HUES48 (cell line): ENCODE data around the gene SNX14.
"Not testable (repeated sequence)": the region's sequence is repeated elsewhere in the genome, so short reads cannot be mapped to it uniquely, and the experiment has no call there.

Source experiments
- H3K27ac ChIP-seq: one replicate; pipeline ENCODE4 v1.7.0; 2013; ENCODE audit warnings: low read depth, low read length, inconsistent platforms
- H3K27me3 ChIP-seq: 2 replicates; pipeline ENCODE4 v1.6.1; 2013; ENCODE audit warnings: mild to moderate bottlenecking, low read length; ENCODE audit not compliant: control insufficient read depth, insufficient read depth
- H3K36me3 ChIP-seq: 2 replicates; pipeline ENCODE4 v1.6.1; 2013; ENCODE audit warnings: low read length; ENCODE audit not compliant: control insufficient read depth, insufficient read depth
- H3K4me1 ChIP-seq: 2 replicates; pipeline ENCODE4 v1.6.1; 2013; ENCODE audit warnings: mild to moderate bottlenecking, low read length; ENCODE audit not compliant: control insufficient read depth, insufficient read depth
- H3K4me3 ChIP-seq: 2 replicates; pipeline ENCODE4 v1.5.1; 2013; ENCODE audit warnings: mild to moderate bottlenecking, low read depth, low read length
- H3K9ac ChIP-seq: 2 replicates; pipeline ENCODE4 v1.6.1; 2013; ENCODE audit warnings: mild to moderate bottlenecking, low read depth, low read length, moderate library complexity
- H3K9me3 ChIP-seq: 2 replicates; pipeline ENCODE4 v1.6.1; 2013; ENCODE audit warnings: low read length; ENCODE audit not compliant: control insufficient read depth, insufficient read depth

Gene SNX14

DNA sequence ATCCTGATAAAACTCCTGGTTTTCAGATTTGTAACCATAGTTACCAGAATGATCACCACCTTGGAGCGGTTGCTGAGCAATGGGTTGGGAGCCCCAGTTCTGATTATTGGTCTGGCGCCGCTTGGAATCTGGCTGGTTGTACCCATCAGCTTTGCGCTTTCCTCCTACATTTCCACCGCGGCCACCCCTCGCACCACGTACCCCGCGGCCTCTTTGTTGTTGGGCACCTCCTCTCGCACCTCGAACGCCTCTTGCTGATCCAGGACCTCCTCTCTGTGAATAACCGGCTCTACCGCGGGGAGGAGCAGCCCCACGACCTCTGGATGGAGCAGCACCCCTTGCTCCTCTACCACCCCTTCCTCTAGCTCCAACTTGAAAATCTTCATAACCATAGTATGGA is 21.1 kb upstream of the SNX14 start:
- Histone ChIP-seq H3K36me3 (peaks cover 100% of the 10 kb centered on the region), H3K27me3 (no peaks in the 10 kb centered on the region), H3K9ac (no peak overlapping the region), H3K9me3 (no peaks in the 10 kb centered on the region), H3K4me3 (no peak overlapping the region), H3K27ac (no peak overlapping the region), H3K4me1 (no peaks in the 10 kb centered on the region)

DNA sequence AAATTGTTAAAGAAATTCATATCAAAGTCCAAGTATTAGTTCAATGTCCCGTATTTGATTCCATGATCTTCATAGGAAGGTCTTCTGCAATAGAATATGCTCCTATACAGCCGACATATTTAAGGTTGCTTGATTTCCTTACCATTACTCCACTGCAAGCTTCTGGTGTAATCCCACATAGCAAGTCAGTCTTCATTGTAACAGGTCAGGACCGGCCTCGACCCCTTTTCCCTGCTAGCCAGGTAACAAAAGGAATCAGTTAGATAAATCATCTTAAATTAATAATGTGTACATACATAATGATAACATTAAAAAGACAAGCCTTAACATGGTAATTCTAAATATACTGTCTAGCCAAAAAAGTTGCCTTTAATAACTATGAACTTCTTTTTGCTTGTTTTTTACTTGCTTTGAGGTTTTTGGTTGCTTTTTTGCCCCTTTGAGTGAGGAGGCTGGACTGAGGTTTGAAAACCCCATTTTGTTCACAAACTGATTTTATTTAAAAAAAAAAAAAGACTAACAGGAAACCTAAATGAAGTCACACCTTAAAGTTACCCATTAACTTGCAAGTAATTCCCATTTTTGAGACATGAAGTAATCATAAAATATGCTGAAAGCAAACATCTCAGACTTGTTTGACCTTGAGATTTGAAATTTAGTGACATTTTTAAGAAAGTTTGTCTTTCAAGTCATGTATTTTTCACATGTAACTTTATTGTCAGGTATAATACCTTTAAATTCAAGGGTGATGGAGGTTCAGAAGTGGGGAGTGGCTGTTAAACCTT is 19.2 kb upstream of the SNX14 start:
- H3K27ac ChIP-seq, result no peak overlapping the region
- no peaks in the 10 kb centered on the region for H3K4me1 ChIP-seq
- no peak overlapping the region for H3K9ac ChIP-seq
- peaks cover 99% of the 10 kb centered on the region for H3K36me3 ChIP-seq
- no peak overlapping the region for H3K4me3 ChIP-seq
- H3K27me3 ChIP-seq, result no peaks in the 10 kb centered on the region
- no peaks in the 10 kb centered on the region for H3K9me3 ChIP-seq

DNA sequence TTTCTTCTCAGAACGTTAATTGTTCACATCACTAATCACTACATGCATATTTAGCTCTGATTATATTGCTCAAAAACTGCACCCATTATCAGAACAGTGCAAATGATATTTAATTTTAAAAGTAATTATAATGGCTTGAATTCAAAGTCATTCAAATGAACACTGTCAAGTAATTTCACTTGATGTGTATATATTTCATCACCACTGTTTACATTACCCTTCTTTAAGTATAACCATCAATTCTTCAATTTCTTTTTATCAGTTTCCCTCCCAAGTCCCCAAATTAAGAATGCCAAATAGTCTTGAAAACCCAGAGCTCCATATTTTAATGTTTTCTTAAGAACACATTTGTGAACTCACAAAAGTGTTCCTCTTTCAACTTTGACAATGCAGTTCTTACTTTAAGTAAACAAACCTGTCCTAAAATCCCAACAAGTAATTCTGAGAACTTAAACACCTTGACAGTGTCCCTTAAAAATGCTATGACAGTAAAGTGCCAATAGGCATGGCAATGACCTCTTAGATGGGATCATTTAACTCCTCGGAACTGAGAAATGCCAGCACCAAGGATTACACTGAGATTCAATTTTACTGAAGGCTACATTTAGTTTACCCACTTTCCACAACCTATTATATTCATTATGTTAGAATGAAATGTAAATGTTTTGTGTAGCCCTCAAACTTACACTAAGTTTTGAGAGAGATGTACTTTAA is 16.7 kb upstream of the SNX14 start:
- H3K4me3 ChIP-seq, result no peak overlapping the region
- peaks cover 77% of the 10 kb centered on the region for H3K36me3 ChIP-seq
- no peaks in the 10 kb centered on the region for H3K27me3 ChIP-seq
- H3K9ac ChIP-seq, result no peak overlapping the region
- H3K4me1 ChIP-seq, result no peaks in the 10 kb centered on the region
- H3K9me3 ChIP-seq, result no peaks in the 10 kb centered on the region
- no peak overlapping the region for H3K27ac ChIP-seq

DNA sequence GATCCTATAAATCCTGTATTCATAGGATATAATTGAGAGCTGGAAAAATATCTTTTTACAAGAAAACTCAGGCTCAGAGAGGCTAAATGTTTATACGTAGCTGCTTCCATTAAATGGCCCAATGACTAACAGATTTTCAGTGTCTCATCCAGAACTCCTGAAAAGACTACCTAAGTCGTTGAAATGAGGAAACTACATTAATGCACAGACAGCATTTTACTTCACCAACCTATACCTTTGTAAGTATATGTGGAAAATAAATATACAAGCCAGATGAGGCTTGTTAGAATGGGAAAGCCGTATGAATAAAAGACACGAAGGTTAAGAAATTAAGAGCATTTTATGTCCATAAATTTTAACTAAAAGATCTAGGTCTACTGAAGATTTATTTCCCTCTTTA is 8.4 kb upstream of the SNX14 start:
- H3K4me3 ChIP-seq, result no peak overlapping the region
- H3K36me3 ChIP-seq, result no peaks in the 10 kb centered on the region
- H3K9me3 ChIP-seq, result no peaks in the 10 kb centered on the region
- no peak overlapping the region for H3K27ac ChIP-seq
- no peak overlapping the region for H3K9ac ChIP-seq
- H3K27me3 ChIP-seq, result no peaks in the 10 kb centered on the region
- H3K4me1 ChIP-seq, result no peaks in the 10 kb centered on the region

DNA sequence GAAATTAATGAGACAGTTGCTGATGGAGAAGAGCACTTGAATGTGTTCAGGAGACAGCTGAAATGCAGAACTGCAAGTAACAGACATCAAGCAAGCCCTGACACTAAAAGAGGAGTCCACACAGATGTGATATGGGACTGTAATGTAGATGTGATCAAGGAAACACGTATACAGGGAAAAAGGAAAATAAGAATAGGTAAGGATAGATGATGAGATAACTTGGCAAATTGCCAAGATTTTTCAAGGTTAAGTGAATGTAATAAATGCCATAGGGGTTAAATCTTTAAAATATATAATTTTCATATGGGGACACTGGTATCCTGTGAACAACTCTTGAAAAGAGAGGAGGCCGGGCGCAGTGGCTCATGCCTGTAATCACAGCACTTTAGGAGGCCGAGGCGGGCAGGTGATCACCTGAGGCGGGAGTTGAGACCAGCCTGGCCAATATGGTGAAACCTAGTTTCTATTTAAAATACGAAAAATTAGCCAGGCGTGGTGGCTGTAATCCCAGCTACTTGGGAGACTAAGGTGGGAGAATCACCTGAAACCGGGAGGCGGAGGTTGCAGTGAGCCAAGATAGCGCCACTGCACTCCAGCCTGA is 7.2 kb upstream of the SNX14 start:
- no peaks in the 10 kb centered on the region for H3K9me3 ChIP-seq

DNA sequence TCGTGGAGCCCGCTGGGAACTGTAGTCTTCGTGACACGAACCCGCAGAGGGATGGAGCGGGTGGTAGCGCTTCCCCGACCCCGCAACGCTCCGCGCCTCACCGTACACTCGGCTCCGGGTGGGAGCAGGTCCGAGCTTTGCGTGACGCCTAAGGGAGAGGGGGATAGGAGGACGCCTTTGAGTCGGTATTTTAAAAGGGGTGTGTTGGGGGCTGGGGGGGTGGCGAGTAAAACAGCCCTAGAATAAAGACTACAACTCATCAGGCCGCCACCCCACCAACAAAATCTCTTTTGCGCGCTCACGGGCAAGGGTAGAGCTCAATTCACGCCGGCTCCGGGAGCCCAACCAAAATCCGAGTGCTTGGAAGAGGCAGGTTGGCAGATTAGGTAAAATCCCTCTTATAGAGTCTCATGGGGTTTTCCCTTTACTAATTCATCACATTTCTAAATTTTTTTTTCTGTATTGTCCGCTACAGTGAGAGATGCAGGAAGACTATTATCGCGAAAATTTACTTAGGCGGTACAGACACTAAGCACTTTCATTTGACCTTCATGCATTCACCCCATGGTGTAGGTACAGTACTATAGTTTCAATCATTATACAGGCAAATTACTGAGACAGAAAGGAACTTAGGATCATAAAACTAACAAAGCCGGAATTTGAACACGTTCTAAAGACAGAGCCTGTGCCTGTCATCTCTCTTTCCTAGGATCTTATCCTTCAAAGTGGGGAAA is 706 bp upstream of the SNX14 start:
- peaks cover 14% of the 10 kb centered on the region for H3K27me3 ChIP-seq
- H3K4me1 ChIP-seq, result no peaks in the 10 kb centered on the region
- H3K9me3 ChIP-seq, result no peaks in the 10 kb centered on the region
- H3K36me3 ChIP-seq, result no peaks in the 10 kb centered on the region
- peak overlapping the region; percentile 81 for H3K4me3 ChIP-seq
- H3K9ac ChIP-seq, result peak overlapping the region; percentile 53
- peak overlapping the region; percentile 86 for H3K27ac ChIP-seq

More for the DNA sequence above, 7.2 kb upstream of the SNX14 start:
- no peaks in the 10 kb centered on the region for H3K27me3 ChIP-seq
- no peak overlapping the region for H3K9ac ChIP-seq
- H3K4me3 ChIP-seq, result no peak overlapping the region
- no peaks in the 10 kb centered on the region for H3K36me3 ChIP-seq
- H3K4me1 ChIP-seq, result no peaks in the 10 kb centered on the region
- no peak overlapping the region for H3K27ac ChIP-seq

DNA sequence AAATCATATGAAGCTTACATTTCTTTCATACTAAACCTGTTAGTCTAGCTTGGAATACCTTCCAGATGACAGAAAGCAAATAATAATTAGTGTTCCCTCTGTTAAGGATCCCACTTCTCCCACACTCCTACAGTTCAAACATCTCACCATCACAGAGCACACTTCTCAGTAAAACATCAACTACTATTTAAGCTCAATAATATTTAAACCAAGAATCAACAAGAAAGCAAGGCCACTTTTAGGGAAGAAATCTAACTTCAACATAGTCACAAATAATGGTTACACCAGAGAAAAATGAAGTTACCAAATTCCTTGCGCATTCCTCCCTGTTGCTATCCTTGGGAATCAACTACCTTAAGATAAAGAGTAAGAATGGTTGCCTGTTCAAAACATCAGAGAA is 1.6 kb downstream of the SNX14 start:
- H3K36me3 ChIP-seq, result no peaks in the 10 kb centered on the region
- no peaks in the 10 kb centered on the region for H3K4me1 ChIP-seq
- H3K9me3 ChIP-seq, result no peaks in the 10 kb centered on the region; the same call in 1 of the 2 replicates
- peaks cover 14% of the 10 kb centered on the region for H3K27me3 ChIP-seq
- H3K4me3 ChIP-seq, result no peak overlapping the region
- H3K9ac ChIP-seq, result no peak overlapping the region
- no peak overlapping the region for H3K27ac ChIP-seq

DNA sequence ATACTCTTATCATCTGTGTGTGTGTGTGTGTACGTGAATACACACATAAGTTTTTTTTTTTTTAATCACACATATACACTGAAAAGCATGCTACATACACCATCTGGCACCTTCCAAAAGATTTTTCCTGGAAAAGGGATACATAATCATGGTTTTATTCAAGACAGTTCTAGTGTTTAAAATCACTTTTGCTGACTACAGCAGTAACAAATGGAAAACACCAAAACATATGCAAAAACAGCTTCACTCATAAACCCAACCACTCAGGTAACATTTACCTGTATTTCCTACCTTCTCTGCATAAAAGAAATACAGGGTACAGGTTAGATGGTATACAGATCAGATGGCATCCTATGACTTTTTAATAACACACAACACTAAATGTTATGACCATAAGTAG is 2.5 kb downstream of the SNX14 start:
- H3K9me3 ChIP-seq, result no peaks in the 10 kb centered on the region; the same call in 1 of the 2 replicates
- peaks cover 14% of the 10 kb centered on the region for H3K27me3 ChIP-seq
- H3K36me3 ChIP-seq, result no peaks in the 10 kb centered on the region
- H3K4me1 ChIP-seq, result no peaks in the 10 kb centered on the region
- H3K27ac ChIP-seq, result no peak overlapping the region
- no peak overlapping the region for H3K9ac ChIP-seq
- no peak overlapping the region for H3K4me3 ChIP-seq

DNA sequence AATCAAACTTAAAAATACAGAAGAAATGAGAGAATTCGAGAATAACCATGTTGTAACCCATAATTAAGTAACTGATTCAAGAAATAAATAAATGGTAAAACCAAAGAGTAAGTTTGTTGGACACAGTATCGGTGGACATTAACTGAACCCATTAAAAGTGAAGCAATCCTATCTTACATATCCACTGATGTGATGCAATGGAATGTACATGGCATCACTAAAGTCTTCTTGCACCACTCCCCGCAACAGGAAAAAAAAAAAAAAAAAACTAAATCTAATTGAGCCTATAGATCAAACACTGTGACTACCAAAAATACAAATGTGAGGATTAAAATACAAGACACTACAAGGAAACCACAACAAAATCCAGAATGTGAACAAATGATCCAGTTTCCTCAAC is 7.9 kb downstream of the SNX14 start:
- Histone ChIP-seq H3K4me1 (peaks cover 5% of the 10 kb centered on the region), H3K4me3 (no peak overlapping the region), H3K27me3 (no peaks in the 10 kb centered on the region), H3K36me3 (no peaks in the 10 kb centered on the region), H3K27ac (no peak overlapping the region), H3K9me3 (no peaks in the 10 kb centered on the region; the same call in 1 of the 2 replicates), H3K9ac (no peak overlapping the region)

DNA sequence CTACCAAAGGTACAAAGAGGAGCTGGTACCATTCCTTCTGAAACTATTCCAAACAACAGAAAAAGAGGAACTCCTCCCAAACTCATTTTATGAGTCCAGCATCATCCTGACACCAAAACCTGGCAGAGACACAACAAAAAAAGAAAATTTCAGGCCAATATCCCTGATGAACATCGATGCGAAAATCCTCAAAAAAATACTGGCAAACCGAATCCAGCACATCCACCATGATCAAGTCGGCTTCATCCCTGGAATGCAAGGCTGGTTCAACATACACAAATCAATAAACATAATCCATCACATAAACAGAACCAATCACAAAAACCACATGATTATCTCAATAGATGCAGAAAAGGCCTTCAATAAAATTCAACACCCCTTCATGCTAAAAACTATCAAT is 10.8 kb downstream of the SNX14 start:
- H3K4me1 ChIP-seq, result peaks cover 11% of the 10 kb centered on the region
- not testable (repeated sequence) for H3K9me3 ChIP-seq, H3K27me3 ChIP-seq, H3K27ac ChIP-seq, H3K36me3 ChIP-seq, H3K9ac ChIP-seq, H3K4me3 ChIP-seq
